LNCaP clone FGC (cell line): Measurements from ENCODE around the gene DNAAF5.
A peak's percentile ranks its signal among the peaks of the same experiment; 100 is the strongest.

Source experiments
- DNase-seq: peaks from one replicate; pipeline ENCODE4 v3.0.0-alpha.2; 2011; ENCODE audit warnings: low read depth
- H3K4me3 ChIP-seq: 2 replicates; pipeline ENCODE4 v1.5.1; 2011; ENCODE audit warnings: mild to moderate bottlenecking, low read depth, low read length, control low read depth
- TF ChIP-seq, protein P1 (sequence below): IDR thresholded peaks from 2 replicates; pipeline ENCODE4 v1.5.1; 2012; ENCODE audit warnings: mild to moderate bottlenecking; ENCODE audit not compliant: control insufficient read depth, insufficient read depth; ENCODE audit errors: extremely low read depth

DNAAF5 gene

DNA sequence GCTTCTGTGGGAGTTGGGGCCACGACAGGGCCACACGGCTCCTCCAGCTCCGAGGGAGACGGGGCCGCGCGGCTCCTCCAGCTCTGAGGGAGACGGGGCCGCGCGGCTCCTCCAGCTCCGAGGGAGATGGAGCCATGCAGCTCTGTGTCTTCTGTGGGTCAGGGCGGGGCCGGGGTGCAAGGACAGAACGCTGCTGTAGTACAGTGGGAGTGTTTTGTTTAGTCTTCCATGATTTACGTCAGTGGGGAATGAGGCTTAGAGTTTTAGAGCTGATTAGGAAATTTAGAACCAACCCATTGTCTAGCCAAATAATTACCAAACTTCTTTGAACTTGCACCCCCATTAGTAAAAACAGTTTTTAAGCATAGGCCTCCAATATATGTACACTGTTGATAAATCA lies 33.5 kb downstream of the DNAAF5 start:
- DNase-seq = no peak

DNA sequence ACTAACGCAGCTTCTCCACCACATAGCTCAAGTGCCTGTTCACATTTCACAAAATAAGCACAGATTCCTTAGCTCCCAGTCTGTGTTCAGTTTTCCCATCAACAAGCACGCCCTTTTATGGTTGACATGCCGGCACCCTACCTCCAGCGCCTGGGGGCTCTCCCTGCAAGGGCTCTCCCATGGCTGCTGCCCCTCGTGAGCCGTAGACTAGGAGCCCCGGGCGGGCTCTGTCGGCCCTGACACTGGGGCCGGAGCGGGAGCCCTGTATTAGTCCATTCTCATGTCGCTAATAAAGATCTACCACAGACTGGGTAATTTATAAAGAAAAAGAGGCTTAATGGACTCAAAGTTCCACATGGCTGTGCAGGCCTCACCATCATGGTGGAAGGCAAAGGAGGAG lies 34.6 kb downstream of the DNAAF5 start:
- no peak for DNase-seq
- H3K4me3 ChIP-seq = no peak overlapping the region
- TF ChIP-seq, protein P1, sequence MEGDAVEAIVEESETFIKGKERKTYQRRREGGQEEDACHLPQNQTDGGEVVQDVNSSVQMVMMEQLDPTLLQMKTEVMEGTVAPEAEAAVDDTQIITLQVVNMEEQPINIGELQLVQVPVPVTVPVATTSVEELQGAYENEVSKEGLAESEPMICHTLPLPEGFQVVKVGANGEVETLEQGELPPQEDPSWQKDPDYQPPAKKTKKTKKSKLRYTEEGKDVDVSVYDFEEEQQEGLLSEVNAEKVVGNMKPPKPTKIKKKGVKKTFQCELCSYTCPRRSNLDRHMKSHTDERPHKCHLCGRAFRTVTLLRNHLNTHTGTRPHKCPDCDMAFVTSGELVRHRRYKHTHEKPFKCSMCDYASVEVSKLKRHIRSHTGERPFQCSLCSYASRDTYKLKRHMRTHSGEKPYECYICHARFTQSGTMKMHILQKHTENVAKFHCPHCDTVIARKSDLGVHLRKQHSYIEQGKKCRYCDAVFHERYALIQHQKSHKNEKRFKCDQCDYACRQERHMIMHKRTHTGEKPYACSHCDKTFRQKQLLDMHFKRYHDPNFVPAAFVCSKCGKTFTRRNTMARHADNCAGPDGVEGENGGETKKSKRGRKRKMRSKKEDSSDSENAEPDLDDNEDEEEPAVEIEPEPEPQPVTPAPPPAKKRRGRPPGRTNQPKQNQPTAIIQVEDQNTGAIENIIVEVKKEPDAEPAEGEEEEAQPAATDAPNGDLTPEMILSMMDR = no peak

More for the DNA sequence above, 33.5 kb downstream of the DNAAF5 start:
- no peak overlapping the region for H3K4me3 ChIP-seq
- TF ChIP-seq, protein P1 = no peak

DNA sequence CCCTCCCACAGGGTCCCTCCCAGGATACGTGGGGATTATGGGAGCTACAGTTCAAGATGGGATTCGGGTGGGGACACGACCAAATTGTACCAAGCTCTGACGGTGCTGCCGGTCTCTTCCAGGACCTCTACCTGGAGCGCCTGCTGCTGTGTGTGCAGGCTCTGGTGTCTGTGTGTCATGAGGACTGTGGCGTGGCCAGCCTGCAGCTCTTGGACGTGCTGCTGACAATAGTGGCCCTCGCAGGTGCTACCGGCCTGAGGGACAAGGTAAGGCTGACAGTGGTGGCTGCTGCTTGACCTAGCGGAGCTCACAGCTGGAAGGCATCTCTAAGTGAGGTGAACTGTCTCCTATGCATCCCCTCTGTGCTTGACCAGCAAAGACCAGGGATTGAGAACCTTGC lies 35.1 kb downstream of the DNAAF5 start:
- no peak for DNase-seq
- TF ChIP-seq, protein P1 = no peak
- H3K4me3 ChIP-seq = no peak overlapping the region

DNA sequence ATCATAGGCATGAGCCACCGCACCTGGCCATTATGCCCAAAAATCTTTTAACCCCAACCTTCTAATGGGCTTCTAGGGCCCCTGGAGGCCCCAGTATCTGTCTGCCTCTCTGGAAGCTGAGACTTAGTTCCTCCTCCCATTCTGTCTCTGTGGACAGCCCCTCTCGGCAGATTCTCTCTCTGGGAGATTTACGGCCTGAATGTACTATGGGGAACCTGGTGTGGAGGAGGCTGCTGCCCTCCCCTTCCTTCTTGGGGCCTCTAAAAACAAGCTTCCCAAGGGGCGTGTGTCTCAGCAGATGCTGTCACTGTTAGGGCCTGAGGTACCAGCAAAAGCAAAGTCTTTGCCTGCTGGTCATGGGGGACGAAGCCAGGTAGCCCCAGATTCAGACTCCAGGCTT lies 36.4 kb downstream of the DNAAF5 start:
- no peak overlapping the region for H3K4me3 ChIP-seq
- DNase-seq = no peak
- TF ChIP-seq, protein P1 = no peak

DNA sequence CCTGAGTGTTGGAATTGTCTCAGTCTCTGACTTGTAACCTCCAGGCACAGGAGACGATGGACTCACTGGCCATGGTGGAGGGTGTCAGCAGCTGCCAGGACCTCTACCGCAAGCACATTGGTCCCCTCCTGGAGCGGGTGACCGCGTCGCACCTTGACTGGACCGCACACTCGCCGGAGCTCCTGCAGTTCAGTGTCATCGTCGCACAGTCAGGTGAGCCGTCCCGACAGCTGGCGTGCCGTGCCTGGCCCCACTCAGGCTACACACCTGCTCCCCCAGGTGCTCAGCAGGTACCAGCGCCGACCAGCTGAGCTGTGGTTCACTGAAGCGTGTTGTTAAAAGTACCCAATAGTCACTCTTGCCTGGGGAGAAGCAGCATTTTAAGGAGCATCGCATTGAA lies 37.3 kb downstream of the DNAAF5 start:
- DNase-seq = no peak
- TF ChIP-seq, protein P1 = no peak
- H3K4me3 ChIP-seq = no peak overlapping the region

DNA sequence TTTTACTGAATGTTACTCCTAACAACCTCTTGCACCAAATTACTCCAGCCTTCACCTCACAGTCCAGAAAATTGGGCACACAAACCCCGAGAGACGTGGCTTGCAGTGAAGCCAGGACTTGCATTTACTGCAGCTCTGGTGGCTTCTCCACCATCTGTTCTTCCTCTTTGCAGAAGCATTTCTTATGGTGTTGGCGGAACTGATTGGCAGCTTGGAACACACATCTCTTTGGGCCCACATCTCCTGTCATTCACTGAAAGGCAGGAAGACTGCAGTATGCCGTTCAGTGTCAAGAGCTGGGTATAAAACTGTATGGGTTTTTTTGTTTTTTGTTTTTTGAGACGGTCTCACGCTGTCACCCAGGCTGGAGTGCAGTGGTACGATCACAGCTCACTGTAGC lies 38.9 kb downstream of the DNAAF5 start:
- TF ChIP-seq, protein P1 = no peak

DNA sequence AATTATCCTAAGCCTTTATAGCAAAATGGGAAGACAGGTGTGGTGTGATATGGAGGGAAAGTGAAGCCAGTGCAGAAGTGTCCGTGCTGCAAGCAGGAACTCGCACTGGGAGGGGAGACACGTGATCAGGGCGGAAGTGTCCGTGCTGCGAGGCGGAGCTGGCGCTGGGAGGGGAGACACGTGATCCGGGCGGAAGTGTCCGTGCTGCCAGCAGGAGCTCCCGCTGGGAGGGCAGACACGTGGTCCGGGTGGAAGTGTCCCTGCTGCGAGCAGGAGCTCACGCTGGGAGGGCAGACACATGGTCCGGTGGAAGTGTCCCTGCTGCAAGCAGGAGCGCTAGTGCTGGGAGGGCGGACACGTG lies 41.1 kb downstream of the DNAAF5 start:
- DNase-seq = peak; percentile 83
- TF ChIP-seq, protein P1 = no peak
- peak overlapping the region; percentile 44 for H3K4me3 ChIP-seq

More for the DNA sequence above, 38.9 kb downstream of the DNAAF5 start:
- no peak for DNase-seq
- no peak overlapping the region for H3K4me3 ChIP-seq
